ENCODE measurements around the gene EMP2.
"Not testable (repeated sequence)": the region's sequence is repeated elsewhere in the genome, so short reads cannot be mapped to it uniquely, and the experiment has no call there.

The EMP2 gene

DNA sequence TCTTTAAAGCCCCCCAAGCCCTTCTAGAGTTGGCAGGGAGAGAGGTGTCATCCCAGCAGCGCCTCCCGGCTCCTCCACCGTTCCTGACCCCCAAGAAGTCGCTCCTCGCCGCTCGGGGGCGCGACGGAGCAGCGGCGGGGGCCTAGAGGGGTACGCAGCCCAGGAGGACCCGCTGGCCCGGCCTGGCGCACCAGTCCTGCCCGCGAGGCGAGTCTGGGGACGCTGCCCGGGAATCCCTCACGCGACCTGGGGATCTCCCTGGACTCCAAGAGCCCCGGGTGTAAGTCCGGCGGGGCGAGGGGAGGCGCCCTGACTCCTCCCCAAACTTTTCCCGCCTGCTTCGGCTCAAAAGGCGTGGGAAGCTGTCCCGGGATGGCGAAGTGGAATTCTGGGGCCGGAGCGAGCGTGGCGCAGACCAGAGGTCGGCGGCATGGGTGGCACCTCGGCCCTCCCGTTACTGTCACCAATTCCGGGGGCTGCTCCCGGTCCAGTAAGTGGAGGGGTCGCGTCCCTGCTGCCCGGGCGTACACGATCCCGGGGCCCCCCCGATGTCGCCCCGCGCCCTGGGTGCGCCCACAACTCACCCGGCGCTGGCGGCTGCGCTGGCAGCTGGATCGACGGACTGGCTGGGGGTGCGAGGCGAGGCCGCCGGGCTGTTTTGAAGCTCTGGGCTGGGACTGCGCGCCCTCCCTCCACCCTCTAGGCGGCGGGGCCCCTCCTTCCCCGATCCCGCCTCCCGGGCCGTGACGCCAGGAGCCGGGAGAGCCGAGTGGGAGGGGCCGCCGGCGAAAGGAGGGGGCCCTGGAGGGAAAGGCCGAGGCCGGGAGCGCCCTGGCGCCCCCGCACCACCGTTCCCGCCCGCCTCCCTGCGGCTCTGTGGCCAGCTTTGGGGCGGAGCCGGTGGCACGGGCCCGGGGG is at the start of gene EMP2:
TSS of gene EMP2 (minus strand) at position 634 of the 918 bp plus-strand sequence. CDS start 32,981 bp downstream, outside the sequence.
- DNase-seq = peak; percentile 32

DNA sequence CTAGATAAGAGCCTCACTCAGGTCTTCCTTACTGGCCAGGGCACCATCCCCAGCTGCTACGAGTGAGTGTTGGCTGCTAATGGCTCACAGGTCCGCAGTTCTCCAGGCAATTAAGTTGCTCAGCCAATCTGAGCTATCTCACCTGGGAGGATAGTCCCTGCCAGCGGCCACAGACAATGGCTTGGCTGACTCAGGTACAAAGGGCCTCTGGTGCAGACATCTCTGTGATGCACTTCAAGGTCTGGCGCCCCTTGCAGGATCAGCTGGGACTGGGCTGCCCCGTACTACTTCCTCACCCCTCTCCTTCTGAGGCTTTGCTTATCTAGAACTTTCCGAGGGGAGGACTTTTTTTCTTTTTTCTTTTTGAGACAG is 49.2 kb upstream of the EMP2 start:
- DNase-seq = peak; percentile 28

DNA sequence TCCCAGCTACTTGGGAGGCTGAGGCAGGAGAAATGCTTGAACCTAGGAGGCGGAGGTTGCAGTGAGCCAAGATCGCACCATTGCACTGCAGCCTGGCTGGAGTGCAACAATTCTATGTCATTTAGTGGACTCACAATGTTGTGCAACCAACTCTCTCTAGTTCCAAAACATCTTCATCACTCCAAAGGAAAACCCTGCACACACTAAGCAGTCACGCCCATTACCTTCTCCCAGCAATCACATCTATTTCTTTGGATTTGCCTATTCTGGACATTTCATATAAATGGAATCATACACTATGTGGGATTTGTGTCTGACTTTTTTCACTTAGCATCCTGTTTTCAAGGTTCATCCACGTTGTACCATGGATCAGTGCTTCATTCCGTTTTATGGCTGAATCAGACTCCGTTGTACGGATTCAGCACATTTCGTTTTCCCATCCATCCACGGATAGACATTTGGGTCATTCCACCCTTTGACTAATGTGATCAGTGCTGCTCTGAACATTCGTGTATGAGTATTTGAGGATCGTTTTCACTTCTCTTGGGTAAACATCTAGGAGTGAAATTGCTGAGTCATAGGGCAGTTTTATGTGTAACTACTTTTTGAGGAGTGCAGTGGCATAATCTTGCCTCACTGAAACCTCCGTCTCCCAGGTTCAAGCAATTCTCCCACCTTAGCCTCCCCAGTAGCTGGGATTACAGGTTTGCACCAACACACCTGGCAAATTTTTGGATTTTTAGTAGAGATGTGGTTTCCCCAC is 45.4 kb upstream of the EMP2 start:
- DNase-seq = peak; percentile 86

DNA sequence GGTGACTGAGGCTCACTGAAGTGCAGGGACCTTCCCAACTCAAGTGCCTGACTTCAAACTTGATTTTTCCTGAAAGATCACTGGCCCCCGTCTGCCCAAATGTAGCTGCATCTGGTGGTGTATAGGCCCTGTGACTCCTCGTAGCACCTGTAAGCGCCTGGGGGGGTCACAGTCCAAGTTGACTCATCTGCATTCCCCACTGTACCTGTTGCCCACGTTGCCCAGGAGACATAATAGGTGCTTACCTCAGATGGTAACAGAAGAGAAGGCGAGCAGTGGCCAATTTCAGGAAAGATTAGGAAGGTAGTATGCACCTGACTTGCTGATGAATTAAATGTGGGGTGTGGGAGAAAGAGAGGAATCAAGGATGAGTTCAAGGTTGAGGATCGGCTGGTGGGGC is 44.1 kb upstream of the EMP2 start:
- no peak for DNase-seq

- no peak for DNase-seq
Measured at GRCh38 chr16:10623059-10623458, 42.7 kb upstream of the EMP2 start.

DNA sequence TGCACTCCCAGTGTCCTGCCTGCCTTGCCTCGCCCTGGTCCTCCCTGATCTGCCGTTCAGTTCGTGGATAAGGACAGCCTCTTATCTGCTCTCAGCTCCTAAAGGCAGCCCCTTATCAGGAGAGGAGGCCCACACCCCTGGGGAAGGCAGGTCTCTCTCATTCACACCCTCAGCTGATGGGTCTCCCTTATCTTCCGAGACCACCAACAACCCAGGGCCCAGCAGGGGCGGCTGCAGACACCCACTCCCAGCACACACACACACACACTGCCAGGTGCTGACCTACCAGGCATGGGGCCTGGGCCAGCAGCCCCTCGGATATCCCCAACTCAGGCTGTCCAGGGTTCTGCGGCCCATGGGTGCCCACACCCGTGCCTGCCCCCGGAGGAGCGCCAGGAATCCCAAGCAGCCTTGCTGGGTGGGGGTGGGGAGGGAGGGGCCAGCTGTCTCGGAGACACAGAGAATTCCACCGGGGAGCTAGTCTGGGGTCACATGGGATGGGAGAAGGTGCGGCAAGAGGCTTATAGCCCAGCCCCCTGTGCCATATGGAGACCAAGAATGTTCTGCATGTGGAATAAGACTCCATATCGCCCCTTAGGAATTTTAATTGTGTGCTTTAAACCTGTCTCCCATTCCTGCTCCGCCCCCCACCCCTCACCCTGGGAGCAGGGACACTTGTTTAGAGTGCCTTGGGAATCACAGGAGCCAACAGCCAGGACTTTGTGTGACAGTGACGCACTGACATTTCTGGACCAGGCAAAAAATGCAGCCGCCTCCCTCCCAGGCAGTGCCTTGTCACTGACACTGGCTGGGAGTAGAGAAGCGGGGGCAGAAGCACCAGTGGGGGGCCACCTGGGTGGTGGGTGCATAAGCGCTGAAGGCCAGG is 41.9 kb upstream of the EMP2 start:
- DNase-seq = no peak

DNA sequence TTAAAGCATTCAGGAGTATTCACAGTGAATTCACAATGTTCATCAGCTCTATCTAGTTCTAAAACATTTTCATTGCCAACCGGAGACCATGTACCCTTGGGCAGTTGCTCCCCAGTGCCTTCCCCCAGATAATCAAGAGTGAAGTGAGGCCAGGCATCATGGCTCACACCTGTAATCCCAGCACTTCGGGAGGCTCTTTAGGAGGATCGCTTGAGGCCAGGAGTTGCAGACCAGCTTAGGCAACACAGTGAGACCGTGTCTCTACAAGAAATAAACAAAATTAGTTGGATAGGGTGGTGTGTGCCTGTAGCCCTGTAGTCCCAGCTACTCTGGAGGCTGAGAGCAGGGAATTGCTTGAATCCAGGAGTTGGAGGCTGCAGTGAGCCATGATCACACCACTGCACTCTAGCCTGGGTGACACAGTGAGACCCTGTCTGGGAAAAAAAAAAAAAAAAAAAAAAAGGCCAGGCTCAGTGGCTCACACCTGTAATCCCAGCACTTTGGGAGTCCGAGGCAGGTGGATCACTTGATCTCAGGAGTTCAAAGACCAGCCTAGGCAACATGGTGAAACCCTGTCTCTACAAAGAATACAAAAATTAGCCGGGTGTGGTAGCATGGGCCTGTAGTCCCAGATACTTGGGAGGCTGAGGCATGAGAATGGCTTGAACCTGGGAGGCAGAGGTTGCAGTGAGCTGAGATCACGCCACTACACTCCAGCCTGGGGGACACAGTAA is 41.0 kb upstream of the EMP2 start:
- not testable (repeated sequence) for DNase-seq

GRCh38 chr16:10620120-10620519 is 39.7 kb upstream of the EMP2 start:
- no peak for DNase-seq

GRCh38 chr16:10619271-10619849 is 39.0 kb upstream of the EMP2 start:
- no peak for DNase-seq

- DNase-seq = no peak
Measured at GRCh38 chr16:10618710-10619209, 38.4 kb upstream of the EMP2 start.

DNA sequence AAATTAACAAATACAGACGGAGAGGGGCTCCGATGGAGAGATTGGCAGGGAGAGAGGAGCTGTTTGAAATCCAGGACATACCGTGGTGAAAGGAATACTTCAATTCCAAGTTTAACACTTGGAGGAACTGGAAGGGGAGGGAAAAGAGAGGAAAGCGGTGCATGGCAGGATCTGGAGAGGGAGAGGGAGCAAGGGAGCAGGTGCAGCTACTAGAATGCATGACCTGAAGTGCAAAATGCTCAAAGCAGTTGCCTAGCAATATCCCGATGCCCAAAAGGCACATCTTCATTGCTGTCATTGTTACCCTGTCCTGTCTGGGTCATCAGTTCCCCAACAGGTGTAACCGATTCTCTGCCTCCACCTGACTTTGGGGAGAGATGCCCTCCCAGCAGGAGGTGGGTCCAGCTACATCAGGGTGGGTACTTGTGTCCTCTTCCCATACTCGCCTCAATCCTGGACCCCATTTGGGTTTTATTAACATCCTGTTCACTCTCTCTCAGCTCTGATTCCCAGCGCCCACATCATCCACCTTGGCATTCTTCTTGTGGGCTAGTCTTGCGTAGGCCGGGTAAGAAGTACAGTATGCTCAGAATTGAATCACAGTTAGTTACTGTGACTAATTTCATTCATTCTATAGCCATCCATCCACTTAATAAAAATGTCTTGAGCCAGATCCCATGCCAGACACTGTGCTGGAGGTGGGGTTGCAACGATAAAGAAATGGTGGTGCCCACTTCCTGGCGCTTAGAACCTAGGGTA is 37.4 kb upstream of the EMP2 start:
- DNase-seq = no peak

GRCh38 chr16:10616756-10617640 is 36.6 kb upstream of the EMP2 start:
- peak; percentile 13 for DNase-seq

- peak; percentile 35 for DNase-seq
Measured at GRCh38 chr16:10616419-10616755, 36.0 kb upstream of the EMP2 start.

- DNase-seq = no peak
Measured at GRCh38 chr16:10614685-10615084, 34.3 kb upstream of the EMP2 start.

DNA sequence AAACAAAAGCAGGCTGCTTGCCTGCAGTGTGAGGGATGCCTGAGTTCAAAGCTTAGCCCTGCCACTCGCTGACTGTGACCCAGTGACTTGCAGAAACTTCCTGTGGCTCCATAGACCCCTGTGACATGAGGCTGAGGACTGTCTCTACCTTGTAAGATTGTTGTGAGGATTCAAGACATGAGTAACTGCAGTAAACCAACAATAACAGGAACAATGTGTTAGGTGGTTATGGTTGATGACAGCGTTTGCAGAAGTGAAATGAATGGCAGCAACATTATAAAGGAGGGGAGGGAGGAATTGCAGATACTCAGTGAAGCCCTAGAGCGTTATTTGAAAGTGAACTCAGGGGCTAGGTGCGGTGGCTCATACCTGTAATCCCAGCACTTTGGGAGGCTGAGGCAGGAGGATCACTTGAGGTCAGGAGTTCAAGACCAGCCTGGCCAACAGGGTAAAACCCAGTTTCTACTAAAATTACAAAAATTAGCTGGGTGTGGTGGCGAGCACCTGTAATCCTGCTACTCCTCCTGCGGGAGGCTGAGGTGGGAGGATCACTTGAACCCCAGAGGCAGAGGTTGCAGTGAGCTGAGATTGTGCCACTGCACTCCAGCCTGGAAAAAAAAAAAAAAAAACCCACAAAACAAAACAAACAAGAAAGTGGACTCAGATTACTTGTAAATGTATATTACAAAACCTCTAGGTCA is 33.5 kb upstream of the EMP2 start:
- DNase-seq = peak; percentile 86

GRCh38 chr16:10612649-10613179 is 32.3 kb upstream of the EMP2 start:
- DNase-seq = no peak

DNA sequence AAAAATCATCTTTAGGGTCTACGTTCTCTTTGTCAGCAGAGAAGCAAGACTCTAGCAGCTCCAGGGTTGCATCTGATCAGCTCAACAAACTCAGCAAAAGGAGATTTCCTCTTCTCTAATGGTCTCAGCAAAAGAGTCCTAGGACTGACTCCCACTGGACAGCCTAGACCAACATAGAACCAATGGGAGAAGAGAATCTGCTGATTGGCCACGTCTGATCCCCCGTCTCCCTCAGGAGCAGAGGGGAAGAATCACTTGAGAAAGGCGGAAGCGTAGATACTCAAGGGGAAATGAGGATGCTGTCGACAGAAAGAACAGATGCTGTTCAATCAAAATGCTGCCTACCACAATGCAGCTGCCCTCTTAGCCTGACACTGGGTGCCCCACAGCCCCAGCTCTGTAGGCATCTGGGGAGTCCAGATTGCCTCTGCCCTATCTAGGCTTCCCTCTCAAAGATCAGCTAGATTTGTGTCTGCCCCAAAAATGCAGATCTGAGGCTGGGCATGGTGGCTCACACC is 31.5 kb upstream of the EMP2 start:
- peak; percentile 73 for DNase-seq

DNA sequence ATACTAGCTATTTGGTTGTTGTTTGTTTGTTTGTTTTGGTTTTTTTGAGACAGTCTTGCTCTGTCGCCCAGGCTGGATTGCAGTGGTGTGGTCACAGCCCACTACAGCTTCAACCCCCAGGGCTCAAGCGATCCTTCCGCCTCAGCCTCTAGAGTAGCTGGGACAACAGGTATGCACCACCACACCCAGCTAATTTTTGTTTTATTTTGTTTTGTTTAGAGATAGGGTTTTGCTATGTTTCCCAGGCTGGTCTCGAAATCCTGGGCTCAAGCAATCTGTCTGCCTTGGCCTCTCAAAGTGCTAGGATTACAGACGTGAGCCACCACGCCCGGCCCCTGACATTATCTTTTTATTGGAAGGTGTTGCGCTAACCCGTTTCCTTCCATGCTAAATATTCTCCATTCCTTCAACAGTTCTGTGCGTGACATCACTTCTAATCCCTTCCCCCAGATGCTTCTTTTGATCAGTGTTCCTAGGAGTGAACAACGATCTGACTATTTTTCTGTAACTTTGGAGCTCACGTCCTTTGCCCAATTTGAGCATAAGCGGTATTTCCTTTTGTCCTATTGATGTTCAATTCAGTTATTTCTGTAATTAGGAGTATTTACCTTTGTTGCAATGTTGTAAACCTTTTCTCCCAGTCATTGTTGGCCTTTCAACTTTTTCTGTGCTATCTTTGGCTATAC is 30.2 kb upstream of the EMP2 start:
- no peak for DNase-seq
